Measurements from ENCODE around the gene MYLK4.
A peak's percentile ranks its signal among the peaks of the same experiment; 100 is the strongest.

The MYLK4 gene

GRCh38 chr6:2705256-2705655 is 45.5 kb downstream of the MYLK4 start:
- Histone ChIP-seq H3K9me3 (ENCODE audit: low read depth, low read length) (no peaks in the 10 kb centered on the region), H3K36me3 (ENCODE audit: insufficient read depth, low read length) (no peaks in the 10 kb centered on the region), H3K4me3 (no peak overlapping the region), H3K9ac (ENCODE audit: insufficient read length) (no peak overlapping the region), H3K27ac (no peak overlapping the region)
- no peak for DNase-seq (ENCODE audit: low read depth, low spot score)
- TF ChIP-seq FOXP2 (optimal IDR thresholded peaks at IDR 0.05; ENCODE audit: control extremely low read depth, extremely low read length, insufficient read depth) = no peak
- TF ChIP-seq EZH2 (IDR thresholded peaks at IDR 0.05) = no peak
- no peak for TF ChIP-seq POLR2AphosphoS5 (IDR thresholded peaks at IDR 0.05; ENCODE audit: borderline replicate concordance, low read depth, low read length)

GRCh38 chr6:2697291-2697690 is 53.4 kb downstream of the MYLK4 start:
- Histone ChIP-seq H3K4me3 (no peak overlapping the region), H3K9me3 (ENCODE audit: low read depth, low read length) (no peaks in the 10 kb centered on the region), H3K27ac (no peak overlapping the region), H3K36me3 (ENCODE audit: insufficient read depth, low read length) (no peaks in the 10 kb centered on the region), H3K9ac (ENCODE audit: insufficient read length) (no peak overlapping the region)
- DNase-seq (ENCODE audit: low read depth, low spot score) = no peak
- TF ChIP-seq FOXP2 (optimal IDR thresholded peaks at IDR 0.05; ENCODE audit: control extremely low read depth, extremely low read length, insufficient read depth) (no peak), POLR2AphosphoS5 (IDR thresholded peaks at IDR 0.05; ENCODE audit: borderline replicate concordance, low read depth, low read length) (no peak), EZH2 (IDR thresholded peaks at IDR 0.05) (no peak)

- peak; percentile 22 for DNase-seq (ENCODE audit: low read depth, low spot score)
- H3K4me3 ChIP-seq = no peak overlapping the region
- no peak for TF ChIP-seq FOXP2 (optimal IDR thresholded peaks at IDR 0.05; ENCODE audit: control extremely low read depth, extremely low read length, insufficient read depth)
- no peak for TF ChIP-seq POLR2AphosphoS5 (IDR thresholded peaks at IDR 0.05; ENCODE audit: borderline replicate concordance, low read depth, low read length)
- TF ChIP-seq EZH2 (IDR thresholded peaks at IDR 0.05) = no peak
- no peak overlapping the region for H3K9ac ChIP-seq (ENCODE audit: insufficient read length)
- no peak overlapping the region for H3K27ac ChIP-seq
- no peaks in the 10 kb centered on the region for H3K9me3 ChIP-seq (ENCODE audit: low read depth, low read length)
- no peaks in the 10 kb centered on the region for H3K36me3 ChIP-seq (ENCODE audit: insufficient read depth, low read length)
These were observed 55.1 kb downstream of the MYLK4 start for GRCh38 chr6:2695454-2696095.

- no peaks in the 10 kb centered on the region for H3K9me3 ChIP-seq (ENCODE audit: low read depth, low read length)
- H3K9ac ChIP-seq (ENCODE audit: insufficient read length) = no peak overlapping the region
- H3K27ac ChIP-seq = no peak overlapping the region
- DNase-seq (ENCODE audit: low read depth, low spot score) = no peak
- H3K36me3 ChIP-seq (ENCODE audit: insufficient read depth, low read length) = no peaks in the 10 kb centered on the region
- TF ChIP-seq EZH2 (IDR thresholded peaks at IDR 0.05) = no peak
- no peak for TF ChIP-seq FOXP2 (optimal IDR thresholded peaks at IDR 0.05; ENCODE audit: control extremely low read depth, extremely low read length, insufficient read depth)
- H3K4me3 ChIP-seq = no peak overlapping the region
These were observed 57.5 kb downstream of the MYLK4 start for GRCh38 chr6:2693231-2693630.

- Histone ChIP-seq H3K4me3 (no peak overlapping the region), H3K9ac (ENCODE audit: insufficient read length) (no peak overlapping the region), H3K9me3 (ENCODE audit: low read depth, low read length) (no peaks in the 10 kb centered on the region), H3K27ac (no peak overlapping the region), H3K36me3 (ENCODE audit: insufficient read depth, low read length) (no peaks in the 10 kb centered on the region)
- no peak for DNase-seq (ENCODE audit: low read depth, low spot score)
- TF ChIP-seq POLR2AphosphoS5 (IDR thresholded peaks at IDR 0.05; ENCODE audit: borderline replicate concordance, low read depth, low read length) = no peak
- TF ChIP-seq FOXP2 (optimal IDR thresholded peaks at IDR 0.05; ENCODE audit: control extremely low read depth, extremely low read length, insufficient read depth) = no peak
- TF ChIP-seq EZH2 (IDR thresholded peaks at IDR 0.05) = no peak
These were observed 62.2 kb downstream of the MYLK4 start for GRCh38 chr6:2688401-2689064.

- TF ChIP-seq POLR2AphosphoS5 (IDR thresholded peaks at IDR 0.05; ENCODE audit: borderline replicate concordance, low read depth, low read length) = no peak
- TF ChIP-seq EZH2 (IDR thresholded peaks at IDR 0.05) = no peak
- TF ChIP-seq FOXP2 (optimal IDR thresholded peaks at IDR 0.05; ENCODE audit: control extremely low read depth, extremely low read length, insufficient read depth) = no peak
- Histone ChIP-seq H3K36me3 (ENCODE audit: insufficient read depth, low read length) (no peaks in the 10 kb centered on the region), H3K27ac (no peak overlapping the region), H3K9ac (ENCODE audit: insufficient read length) (no peak overlapping the region), H3K4me3 (no peak overlapping the region), H3K9me3 (ENCODE audit: low read depth, low read length) (no peaks in the 10 kb centered on the region)
- no peak for DNase-seq (ENCODE audit: low read depth, low spot score)
These were observed 63.3 kb downstream of the MYLK4 start for GRCh38 chr6:2687456-2687855.

GRCh38 chr6:2686515-2686914 is 64.2 kb downstream of the MYLK4 start:
- no peak overlapping the region for H3K4me3 ChIP-seq
- no peak overlapping the region for H3K9ac ChIP-seq (ENCODE audit: insufficient read length)
- TF ChIP-seq FOXP2 (optimal IDR thresholded peaks at IDR 0.05; ENCODE audit: control extremely low read depth, extremely low read length, insufficient read depth) (no peak), POLR2AphosphoS5 (IDR thresholded peaks at IDR 0.05; ENCODE audit: borderline replicate concordance, low read depth, low read length) (no peak), EZH2 (IDR thresholded peaks at IDR 0.05) (no peak)

GRCh38 chr6:2684766-2685754 is 65.7 kb downstream of the MYLK4 start:
- Histone ChIP-seq H3K9ac (ENCODE audit: insufficient read length) (no peak overlapping the region), H3K36me3 (ENCODE audit: insufficient read depth, low read length) (no peaks in the 10 kb centered on the region), H3K9me3 (ENCODE audit: low read depth, low read length) (no peaks in the 10 kb centered on the region), H3K27ac (no peak overlapping the region), H3K4me3 (no peak overlapping the region)
- DNase-seq (ENCODE audit: low read depth, low spot score) = no peak
- TF ChIP-seq EZH2 (IDR thresholded peaks at IDR 0.05) = no peak
- no peak for TF ChIP-seq FOXP2 (optimal IDR thresholded peaks at IDR 0.05; ENCODE audit: control extremely low read depth, extremely low read length, insufficient read depth)
- no peak for TF ChIP-seq POLR2AphosphoS5 (IDR thresholded peaks at IDR 0.05; ENCODE audit: borderline replicate concordance, low read depth, low read length)

More at GRCh38 chr6:2686515-2686914, 64.2 kb downstream of the MYLK4 start:
- no peaks in the 10 kb centered on the region for H3K36me3 ChIP-seq (ENCODE audit: insufficient read depth, low read length)
- H3K9me3 ChIP-seq (ENCODE audit: low read depth, low read length) = no peaks in the 10 kb centered on the region
- no peak for DNase-seq (ENCODE audit: low read depth, low spot score)
- H3K27ac ChIP-seq = no peak overlapping the region

Data from SK-N-MC (cell line).